Psoas muscle (tissue), 8 donors: ENCODE data around the gene RDX. TPM values are rescaled to one million over a fixed set of nuclear protein-coding genes. Genes with fewer than 3 reads are reported as not detected.

Source experiments
- ATAC-seq, 4 donors: fragments of 200-7000 bp; cut with Tn5 transposase; one replicate each; pipeline ENCODE4 v1.9.1; 2020; ENCODE audit warnings: moderate library complexity in 3 of 4, mild to moderate bottlenecking in 2 of 4
- DNase-seq, 2 donors: peaks; one replicate each; pipeline ENCODE4 v3.0.0-alpha.2; 2020
- H3K27ac ChIP-seq: fragments of 200-600 bp; one replicate; pipeline ENCODE4 v1.8.0; 2022
- H3K27me3 ChIP-seq, 3 donors: fragments of 200-600 bp in 1 of 3; one replicate each; pipeline versions ENCODE4 v1.6.1 to v1.8.0; 2013 to 2022; ENCODE audit warnings: low read length in 2 of 3, mild to moderate bottlenecking in 2 of 3, moderate library complexity in 1 of 3; ENCODE audit not compliant: insufficient read depth in 3 of 3
- H3K36me3 ChIP-seq, 2 donors: fragments of 200-600 bp in 1 of 2; one replicate each; pipeline versions ENCODE4 v1.6.1 to v1.8.0; 2013 to 2022; ENCODE audit warnings: low read depth in 1 of 2, mild to moderate bottlenecking in 1 of 2, moderate library complexity in 1 of 2; ENCODE audit not compliant: insufficient read depth in 1 of 2
- H3K4me1 ChIP-seq: fragments of 200-600 bp; one replicate; pipeline ENCODE4 v1.8.0; 2022
- H3K4me3 ChIP-seq: fragments of 200-600 bp; one replicate; pipeline ENCODE4 v1.8.0; 2022; ENCODE audit warnings: mild to moderate bottlenecking
- H3K9me3 ChIP-seq: fragments of 200-600 bp; one replicate; pipeline ENCODE4 v1.8.0; 2022
- WGBS, 3 donors: extraction: QIAGEN DNeasy Blood & Tissue Kit; methylation state at CpG; one replicate each; pipeline versions ENCODE4 v1.1.6 to v1.1.7; 2013; 5-methylcytosine and 5-hydroxymethylcytosine counted together
- intact Hi-C, 2 donors: fragments of 100-400 bp; cut with DNase I; formaldehyde crosslinking; loops; one replicate each; pipeline versions ENCODE4 v1.11.0 to v1.14.2; 2022
- polyA plus RNA-seq, 3 donors: library from polyadenylated mRNA; stranded (reverse); fragments of 200-250 nt; gene quantifications; one replicate each; pipeline ENCODE4 v1.2.3, GENCODE V29; 2013
- total RNA-seq, 4 donors: library from RNA; stranded (reverse); fragmentation: NEBNext Ultra II Directional in 2 of 4; extraction: Animal tissue kit (Norgen Biotek cat#: 25700) in 2 of 4; gene quantifications; one replicate each; pipeline versions ENCODE4 v1.2.1 to v1.2.4, GENCODE V29; 2021 to 2023
- TF ChIP-seq, protein P1 (sequence below): fragments of 200-600 bp; IDR thresholded peaks from one replicate; pipeline ENCODE4 v1.8.0; 2022; ENCODE audit warnings: antibody characterized with exemption
- donor health status: healthy with polysubstance abuse.
- donor health status: DM: no; HTN: no; CAD: no; lungs with moderate emphysema.
- donor health status: Bipolar disorder and iron deficiency.
- donor health status: healthy.
- donor health status: DM: yes; HTN: yes; CAD: no.
- donor health status: DM: no; HTN: no; CAD: no.
- donor health status: DM: no; HTN: no; CAD: no.
- donor health status: DM: yes; HTN: yes; CAD: no.

Gene RDX
- total and polyA plus RNA-seq, 7 donors, result 27.8 to 206 (median 115) TPM

DNA sequence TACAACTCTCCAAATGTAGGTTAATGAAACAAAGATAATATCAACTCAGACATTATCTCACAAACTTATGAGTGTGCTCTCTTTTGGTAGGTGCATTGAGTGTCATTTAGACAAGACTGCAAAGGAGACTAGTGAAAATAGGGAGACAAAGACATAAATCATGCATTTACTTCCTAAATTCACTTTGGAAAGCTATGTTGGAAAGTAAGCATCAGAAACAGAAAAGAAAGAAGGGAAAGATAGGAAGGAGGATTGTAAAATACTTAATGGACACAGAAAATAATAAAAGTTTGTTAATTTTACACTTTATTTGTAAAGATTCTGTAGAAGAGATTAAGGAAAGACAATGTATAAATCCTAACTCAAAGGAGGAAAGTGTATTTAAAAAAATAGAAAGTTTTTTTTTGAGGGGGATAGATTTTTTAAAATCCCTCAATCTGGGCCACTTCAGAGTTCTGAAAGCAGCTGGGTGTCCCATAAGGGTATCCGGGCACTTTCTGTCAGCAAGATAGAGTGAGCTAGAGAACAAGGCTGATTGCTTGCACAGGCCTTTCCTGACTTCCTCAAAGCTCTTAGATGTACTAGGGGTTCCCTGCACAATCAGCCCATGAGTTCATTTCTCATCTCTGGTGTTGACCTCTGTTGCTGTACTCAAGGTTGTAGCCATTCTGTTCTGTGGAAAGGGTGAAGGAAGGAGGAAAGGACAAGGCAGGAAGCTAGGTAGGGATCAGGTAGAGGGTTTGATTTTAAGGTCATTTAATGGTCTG lies 22.4 kb upstream of the RDX start:
- Histone ChIP-seq H3K27ac (no peak overlapping the region), H3K27me3 (no peaks in the 10 kb centered on the region), H3K4me3 (no peak overlapping the region), H3K9me3 (no peaks in the 10 kb centered on the region), H3K4me1 (no peaks in the 10 kb centered on the region), H3K36me3 (no peaks in the 10 kb centered on the region)
- DNase-seq, result no peak
- TF ChIP-seq, protein P1, sequence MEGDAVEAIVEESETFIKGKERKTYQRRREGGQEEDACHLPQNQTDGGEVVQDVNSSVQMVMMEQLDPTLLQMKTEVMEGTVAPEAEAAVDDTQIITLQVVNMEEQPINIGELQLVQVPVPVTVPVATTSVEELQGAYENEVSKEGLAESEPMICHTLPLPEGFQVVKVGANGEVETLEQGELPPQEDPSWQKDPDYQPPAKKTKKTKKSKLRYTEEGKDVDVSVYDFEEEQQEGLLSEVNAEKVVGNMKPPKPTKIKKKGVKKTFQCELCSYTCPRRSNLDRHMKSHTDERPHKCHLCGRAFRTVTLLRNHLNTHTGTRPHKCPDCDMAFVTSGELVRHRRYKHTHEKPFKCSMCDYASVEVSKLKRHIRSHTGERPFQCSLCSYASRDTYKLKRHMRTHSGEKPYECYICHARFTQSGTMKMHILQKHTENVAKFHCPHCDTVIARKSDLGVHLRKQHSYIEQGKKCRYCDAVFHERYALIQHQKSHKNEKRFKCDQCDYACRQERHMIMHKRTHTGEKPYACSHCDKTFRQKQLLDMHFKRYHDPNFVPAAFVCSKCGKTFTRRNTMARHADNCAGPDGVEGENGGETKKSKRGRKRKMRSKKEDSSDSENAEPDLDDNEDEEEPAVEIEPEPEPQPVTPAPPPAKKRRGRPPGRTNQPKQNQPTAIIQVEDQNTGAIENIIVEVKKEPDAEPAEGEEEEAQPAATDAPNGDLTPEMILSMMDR, result no peak
- WGBS, 3 donors, result 77 to 88% (median 79%) methylated on average over 1 of the region's 1 CpG
- ATAC-seq, result no peak
- intact Hi-C loops, result no loop called here

DNA sequence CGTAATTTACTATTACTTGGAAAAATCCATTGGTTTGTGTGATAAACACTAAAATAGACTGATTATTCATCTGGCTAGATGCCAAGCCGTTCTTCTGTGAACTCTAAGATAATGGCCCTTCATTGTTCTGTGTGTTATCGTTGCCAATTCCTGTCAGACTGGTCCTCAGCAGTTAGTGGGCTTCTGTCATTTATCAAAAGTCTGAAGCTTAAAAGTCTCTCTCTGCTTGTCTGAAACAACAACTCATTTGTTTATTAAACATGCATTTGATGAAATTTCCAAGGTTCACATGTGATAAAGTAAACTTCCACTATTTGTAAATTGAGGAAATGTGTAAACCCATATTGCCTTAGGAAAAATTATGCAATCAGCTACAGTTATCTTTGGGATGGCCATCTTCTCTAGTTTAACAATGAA lies 21.1 kb upstream of the RDX start:
- WGBS, 3 donors, result 33 to 45% (median 36%) methylated on average over 3 of the region's 3 CpGs
- intact Hi-C loops, result no loop called here
- H3K4me3 ChIP-seq, result no peak overlapping the region
- H3K9me3 ChIP-seq, result no peaks in the 10 kb centered on the region
- TF ChIP-seq, protein P1, result no peak
- no peaks in the 10 kb centered on the region for H3K4me1 ChIP-seq
- ATAC-seq, result no peak
- DNase-seq, result no peak
- no peak overlapping the region for H3K27ac ChIP-seq
- H3K36me3 ChIP-seq, result no peaks in the 10 kb centered on the region
- H3K27me3 ChIP-seq, result no peaks in the 10 kb centered on the region

DNA sequence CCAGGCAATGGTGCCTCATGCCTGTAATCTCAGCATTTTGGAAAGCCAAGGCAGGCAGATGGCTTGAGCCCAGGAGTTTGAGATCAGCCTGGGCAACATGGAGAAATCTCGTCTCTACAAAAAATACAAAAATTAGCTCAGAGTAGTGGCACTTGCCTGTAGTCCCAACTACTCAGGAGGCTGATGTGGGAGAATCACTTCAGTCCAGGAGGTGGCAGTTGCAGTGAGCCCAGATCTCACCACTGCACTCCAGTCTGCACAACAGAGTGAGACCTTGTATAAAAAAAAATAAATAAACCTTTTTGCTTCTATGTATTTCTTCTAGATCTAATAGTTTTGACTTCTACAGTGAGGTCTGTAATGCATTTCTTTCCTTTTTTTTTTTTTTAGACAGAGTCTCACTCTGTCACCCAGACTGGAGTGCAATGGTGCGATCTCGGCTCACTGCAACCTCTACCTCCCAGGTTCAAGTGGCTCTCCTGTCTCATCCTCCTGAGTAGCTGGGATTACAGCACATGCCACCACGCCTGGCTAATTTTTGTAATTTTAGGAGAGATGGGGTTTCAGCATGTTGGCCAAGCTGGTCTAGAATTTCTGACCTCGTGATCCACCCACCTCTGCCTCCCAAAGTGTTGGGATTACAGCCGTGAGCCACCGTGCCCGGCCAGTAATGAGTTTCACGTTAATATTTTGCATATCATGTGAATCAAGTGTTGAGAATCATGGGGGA lies 18.1 kb upstream of the RDX start:
- intact Hi-C loops, result loop anchor here in 1 of 2 donors (5.0 kb wide), 1 partner anchor 53 kb away; no protein-coding TSS in a partner anchor
- no peak for DNase-seq
- no peaks in the 10 kb centered on the region for H3K27me3 ChIP-seq

DNA sequence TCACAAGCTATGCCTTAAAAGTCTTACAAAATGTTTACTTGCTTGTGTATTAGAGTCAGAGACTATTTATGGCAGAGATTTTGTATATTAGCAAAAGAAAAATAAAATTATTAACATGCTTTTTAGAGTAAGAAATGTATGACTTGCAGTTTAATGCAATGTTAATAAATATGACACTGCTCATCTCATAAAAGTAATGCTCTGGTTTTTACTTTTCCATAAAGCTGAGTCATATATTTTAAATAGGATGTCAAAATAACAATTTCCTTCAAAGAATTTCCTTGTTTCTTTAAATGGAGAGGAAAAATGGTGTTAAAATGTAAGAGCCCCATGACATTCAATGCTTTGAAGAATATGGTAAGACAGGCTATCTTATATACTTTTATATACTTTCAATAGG lies 16.3 kb upstream of the RDX start:
- no peak for ATAC-seq
- intact Hi-C loops, result loop anchor here in 1 of 2 donors (5.0 kb wide), 1 partner anchor 55 kb away; no protein-coding TSS in a partner anchor

More for the DNA sequence above, 18.1 kb upstream of the RDX start:
- no peaks in the 10 kb centered on the region for H3K36me3 ChIP-seq
- no peak overlapping the region for H3K27ac ChIP-seq
- no peaks in the 10 kb centered on the region for H3K4me1 ChIP-seq
- no peak for ATAC-seq
- WGBS, 3 donors, result 63 to 77% (median 66%) methylated on average over 9 of the region's 9 CpGs
- no peaks in the 10 kb centered on the region for H3K9me3 ChIP-seq
- H3K4me3 ChIP-seq, result no peak overlapping the region
- TF ChIP-seq, protein P1, result no peak

More for the DNA sequence above, 16.3 kb upstream of the RDX start:
- Histone ChIP-seq H3K9me3 (no peaks in the 10 kb centered on the region), H3K4me1 (no peaks in the 10 kb centered on the region), H3K27me3 (no peaks in the 10 kb centered on the region), H3K4me3 (no peak overlapping the region), H3K36me3 (no peaks in the 10 kb centered on the region), H3K27ac (no peak overlapping the region)
- TF ChIP-seq, protein P1, result no peak
- no peak for DNase-seq
